Keratinocyte (primary cell): ENCODE data around the gene SOHLH2.

Source experiments
- EZH2 ChIP-seq: IDR thresholded peaks from one replicate; pipeline ENCODE4 v1.6.1; 2012; ENCODE audit warnings: inconsistent platforms, mild to moderate bottlenecking, low read length, moderate library complexity
- TF ChIP-seq, protein P1 (sequence below), 3 experiments: IDR thresholded peaks in 1 of 3; conservative IDR thresholded peaks in 1 of 3; optimal IDR thresholded peaks in 1 of 3; 2 replicates in 2 of 3; 3 replicates in 1 of 3; pipeline versions ENCODE3 to v1.5.1; 2011; ENCODE audit warnings: low read length in 3 of 3, mild to moderate bottlenecking in 3 of 3, moderate library complexity in 2 of 3, control low read depth in 1 of 3, inconsistent platforms in 1 of 3; ENCODE audit not compliant: insufficient read depth in 2 of 3; ENCODE audit errors: extremely low read depth in 1 of 3

DNA sequence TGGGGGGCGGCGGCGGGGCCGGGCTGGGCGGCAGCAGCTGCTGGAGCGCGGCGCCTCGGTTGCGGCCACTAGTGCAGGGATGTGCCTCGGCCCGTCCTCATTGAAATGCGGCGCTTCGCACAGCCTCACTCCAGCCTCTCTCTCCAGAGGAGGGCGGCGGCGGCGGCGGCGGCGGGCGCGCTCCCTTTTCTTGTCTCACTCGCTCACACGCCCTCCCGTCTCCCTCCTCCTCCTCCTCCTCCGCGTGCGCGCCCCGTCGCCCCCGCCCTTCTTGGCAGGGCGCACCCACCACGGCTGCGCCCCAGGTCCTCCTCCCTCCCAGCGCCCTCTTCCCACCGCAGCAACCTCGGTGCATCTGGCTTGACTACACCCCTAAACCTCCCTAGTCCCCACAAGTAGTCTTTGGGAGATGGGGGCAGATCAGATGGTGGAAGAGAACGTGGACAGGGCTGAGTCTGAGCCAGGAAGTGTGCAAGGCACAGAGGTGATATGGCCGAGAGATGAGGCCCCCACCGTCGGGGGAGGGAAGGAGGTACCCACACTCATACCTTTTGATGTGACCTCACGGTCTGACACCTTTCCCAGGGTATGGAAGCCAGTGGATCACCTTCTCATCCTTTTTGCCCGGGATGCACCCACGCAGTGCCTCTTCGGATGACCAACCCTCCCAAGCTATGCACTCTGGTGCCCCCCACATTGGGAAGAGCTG lies 83.0 kb downstream of the SOHLH2 start, which contains the start of gene DCLK1:
- TF ChIP-seq, protein P1, sequence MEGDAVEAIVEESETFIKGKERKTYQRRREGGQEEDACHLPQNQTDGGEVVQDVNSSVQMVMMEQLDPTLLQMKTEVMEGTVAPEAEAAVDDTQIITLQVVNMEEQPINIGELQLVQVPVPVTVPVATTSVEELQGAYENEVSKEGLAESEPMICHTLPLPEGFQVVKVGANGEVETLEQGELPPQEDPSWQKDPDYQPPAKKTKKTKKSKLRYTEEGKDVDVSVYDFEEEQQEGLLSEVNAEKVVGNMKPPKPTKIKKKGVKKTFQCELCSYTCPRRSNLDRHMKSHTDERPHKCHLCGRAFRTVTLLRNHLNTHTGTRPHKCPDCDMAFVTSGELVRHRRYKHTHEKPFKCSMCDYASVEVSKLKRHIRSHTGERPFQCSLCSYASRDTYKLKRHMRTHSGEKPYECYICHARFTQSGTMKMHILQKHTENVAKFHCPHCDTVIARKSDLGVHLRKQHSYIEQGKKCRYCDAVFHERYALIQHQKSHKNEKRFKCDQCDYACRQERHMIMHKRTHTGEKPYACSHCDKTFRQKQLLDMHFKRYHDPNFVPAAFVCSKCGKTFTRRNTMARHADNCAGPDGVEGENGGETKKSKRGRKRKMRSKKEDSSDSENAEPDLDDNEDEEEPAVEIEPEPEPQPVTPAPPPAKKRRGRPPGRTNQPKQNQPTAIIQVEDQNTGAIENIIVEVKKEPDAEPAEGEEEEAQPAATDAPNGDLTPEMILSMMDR (optimal IDR thresholded peaks at IDR 0.05 in 1 of 3, IDR thresholded peaks at IDR 0.05 in 1 of 3, conservative IDR thresholded peaks at IDR 0.05 in 1 of 3; ENCODE audit: extremely low read depth in 1 of 3, insufficient read depth in 2 of 3, low read length in 3 of 3) = no peak
- peak; percentile 68 for TF ChIP-seq EZH2
